C4-2B (cell line): Measurements from ENCODE around the gene DNAJB12.

Source experiments
- H3K27ac ChIP-seq: fragments of 450-650 bp; 2 replicates; pipeline ENCODE4 v1.5.1; 2017
- CTCF ChIP-seq: fragments of 450-650 bp; conservative IDR thresholded peaks from 2 replicates; pipeline ENCODE4 v1.5.1; 2017; ENCODE audit warnings: mild to moderate bottlenecking
- ZFX ChIP-seq: fragments of 450-650 bp; IDR thresholded peaks from 2 replicates; pipeline ENCODE4 v1.6.1; 2017

DNAJB12 gene

GRCh38 chr10:72367301-72367960, 12.7 kb upstream of the DNAJB12 start:
- H3K27ac ChIP-seq: no peak overlapping the region
- no peak for TF ChIP-seq CTCF
- no peak for TF ChIP-seq ZFX

GRCh38 chr10:72365106-72365895, 10.6 kb upstream of the DNAJB12 start:
- H3K27ac ChIP-seq: no peak overlapping the region
- TF ChIP-seq ZFX: no peak
- no peak for TF ChIP-seq CTCF

- peak overlapping the region; percentile 22; the same call in 1 of the 2 replicates for H3K27ac ChIP-seq
Observed at GRCh38 chr10:72364239-72364777, 9.6 kb upstream of the DNAJB12 start.

GRCh38 chr10:72356987-72357386, 2.3 kb upstream of the DNAJB12 start:
- TF ChIP-seq CTCF (no peak), ZFX (no peak)
- H3K27ac ChIP-seq: no peak overlapping the region

More at GRCh38 chr10:72364239-72364777, 9.6 kb upstream of the DNAJB12 start:
- TF ChIP-seq ZFX (no peak), CTCF (peak; percentile 96)

GRCh38 chr10:72356115-72356514, 1.4 kb upstream of the DNAJB12 start:
- H3K27ac ChIP-seq: no peak overlapping the region
- TF ChIP-seq ZFX: no peak
- TF ChIP-seq CTCF: no peak

GRCh38 chr10:72355214-72355555, 466 bp upstream of the DNAJB12 start:
- TF ChIP-seq CTCF: no peak
- no peak for TF ChIP-seq ZFX
- peak overlapping the region; percentile 85 for H3K27ac ChIP-seq

- TF ChIP-seq CTCF (no peak), ZFX (no peak)
- H3K27ac ChIP-seq: peak overlapping the region; percentile 85
Observed at GRCh38 chr10:72353965-72354355, 759 bp downstream of the DNAJB12 start.
